Endothelial cell of umbilical vein (primary cell): ENCODE results near the gene UTS2B.

Experiments
- CTCF ChIP-seq, 2 donors: IDR thresholded peaks; 1 replicate in 1 of 2; 2 replicates in 1 of 2; pipeline ENCODE4 v1.5.1; 2011; ENCODE audit warnings: low read length in 2 of 2, mild to moderate bottlenecking in 2 of 2, moderate library complexity in 2 of 2, control low read depth in 1 of 2, inconsistent platforms in 1 of 2, low read depth in 1 of 2; ENCODE audit not compliant: insufficient read depth in 1 of 2; ENCODE audit errors: extremely low read depth in 1 of 2
- EZH2 ChIP-seq: IDR thresholded peaks from 2 replicates; pipeline ENCODE4 v1.6.1; 2012; ENCODE audit warnings: borderline replicate concordance, low read depth, mild to moderate bottlenecking, moderate library complexity, low read length, inconsistent platforms; ENCODE audit not compliant: severe bottlenecking
- FOS ChIP-seq: IDR thresholded peaks from 2 replicates; pipeline ENCODE4 v1.6.1; 2011; ENCODE audit warnings: mild to moderate bottlenecking, low read length, moderate library complexity, borderline replicate concordance; ENCODE audit not compliant: insufficient read depth
- GATA2 ChIP-seq: IDR thresholded peaks from 2 replicates; pipeline ENCODE4 v1.7.0; 2011; ENCODE audit warnings: low read depth, mild to moderate bottlenecking, moderate library complexity, mixed read lengths, low read length; ENCODE audit not compliant: insufficient read length, insufficient read depth
- JUN ChIP-seq: IDR thresholded peaks from 2 replicates; pipeline ENCODE4 v1.6.1; 2011; ENCODE audit warnings: borderline replicate concordance, low read depth; ENCODE audit not compliant: insufficient read length, insufficient read depth
- MAX ChIP-seq: IDR thresholded peaks from 2 replicates; pipeline ENCODE4 v1.6.1; 2011; ENCODE audit not compliant: insufficient read depth, insufficient read length
- MYC ChIP-seq: IDR thresholded peaks from one replicate; pipeline ENCODE4 v1.6.1; 2011; ENCODE audit warnings: mild to moderate bottlenecking, low read depth, low read length
- POLR2A ChIP-seq: IDR thresholded peaks from 2 replicates; pipeline ENCODE4 v1.6.1; 2012; ENCODE audit warnings: low read depth, mild to moderate bottlenecking, control low read depth, low read length
- POLR2AphosphoS5 ChIP-seq: IDR thresholded peaks from 2 replicates; pipeline ENCODE4 v1.6.1; 2012; ENCODE audit warnings: low read depth, mild to moderate bottlenecking, control low read depth, low read length, moderate library complexity; ENCODE audit not compliant: insufficient read depth

GRCh38 chr3:191246630-191247029, 83.7 kb downstream of the UTS2B start:
- TF ChIP-seq EZH2: no peak
- no peak for TF ChIP-seq POLR2A
- TF ChIP-seq CTCF (IDR thresholded peaks at IDR 0.05; ENCODE audit: extremely low read depth in 1 of 2, insufficient read depth in 1 of 2, low read depth in 1 of 2, low read length in 2 of 2): no peak
- TF ChIP-seq MYC: no peak
- no peak for TF ChIP-seq JUN
- TF ChIP-seq MAX: no peak
- TF ChIP-seq POLR2AphosphoS5: peak; percentile 59
- peak; percentile 94 for TF ChIP-seq GATA2
- peak; percentile 88 for TF ChIP-seq FOS
